Stimulated activated CD8-positive, alpha-beta memory T cell treated with anti-CD3 and anti-CD28 coated beads, Interleukin-2, amount 100 ng/mL, for 48 hours (primary cell): ENCODE measurements around the gene TMEM132A.

Experiments
- DNase-seq, 2 donors: peaks; one replicate each; pipeline ENCODE4 v3.0.0-alpha.2; 2020; ENCODE audit warnings: low read depth in 2 of 2

The TMEM132A gene

GRCh38 chr11:60921259-60921658, 3.0 kb upstream of the TMEM132A start:
- DNase-seq: no peak

- no peak for DNase-seq
Observed at GRCh38 chr11:60921777-60922335, 2.4 kb upstream of the TMEM132A start.

- DNase-seq: no peak
Observed at GRCh38 chr11:60922906-60923305, 1.4 kb upstream of the TMEM132A start.

DNA sequence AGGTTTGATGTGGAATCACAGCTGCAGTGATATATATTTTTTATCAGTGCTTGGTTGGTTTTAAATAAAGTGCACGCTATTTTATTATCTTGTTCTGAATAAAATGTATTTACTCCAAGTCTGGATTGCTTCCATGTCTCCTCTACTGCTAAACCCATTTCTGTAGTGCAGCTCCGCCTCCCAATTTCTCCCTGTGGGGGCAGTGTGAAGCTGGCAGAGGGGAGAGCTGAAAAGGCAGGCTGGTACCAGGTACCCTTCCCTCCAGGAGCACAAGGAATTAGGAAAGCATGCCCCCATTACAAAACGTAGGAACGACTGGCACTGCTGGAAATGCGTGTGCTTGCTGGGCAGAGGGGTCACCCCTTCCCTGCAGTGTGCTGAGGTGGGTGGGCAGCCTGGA, 934 bp upstream of the TMEM132A start:
- DNase-seq: no peak

DNA sequence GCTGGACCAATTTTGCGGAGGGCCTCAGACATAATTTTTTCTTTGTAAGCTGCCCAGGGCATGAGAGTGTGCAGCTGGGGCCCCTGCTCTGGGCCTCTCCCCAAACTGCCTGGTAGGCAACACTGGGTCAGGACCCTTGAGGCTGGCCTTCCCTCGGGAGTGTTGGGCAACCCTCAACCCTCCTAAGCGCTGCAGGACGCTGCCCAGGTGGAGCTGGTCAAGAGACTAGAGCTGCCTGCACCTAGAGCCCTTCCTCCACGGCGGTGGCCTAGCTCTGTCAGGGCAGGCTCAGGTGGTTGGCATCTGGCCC, 505 bp upstream of the TMEM132A start:
- no peak for DNase-seq

DNA sequence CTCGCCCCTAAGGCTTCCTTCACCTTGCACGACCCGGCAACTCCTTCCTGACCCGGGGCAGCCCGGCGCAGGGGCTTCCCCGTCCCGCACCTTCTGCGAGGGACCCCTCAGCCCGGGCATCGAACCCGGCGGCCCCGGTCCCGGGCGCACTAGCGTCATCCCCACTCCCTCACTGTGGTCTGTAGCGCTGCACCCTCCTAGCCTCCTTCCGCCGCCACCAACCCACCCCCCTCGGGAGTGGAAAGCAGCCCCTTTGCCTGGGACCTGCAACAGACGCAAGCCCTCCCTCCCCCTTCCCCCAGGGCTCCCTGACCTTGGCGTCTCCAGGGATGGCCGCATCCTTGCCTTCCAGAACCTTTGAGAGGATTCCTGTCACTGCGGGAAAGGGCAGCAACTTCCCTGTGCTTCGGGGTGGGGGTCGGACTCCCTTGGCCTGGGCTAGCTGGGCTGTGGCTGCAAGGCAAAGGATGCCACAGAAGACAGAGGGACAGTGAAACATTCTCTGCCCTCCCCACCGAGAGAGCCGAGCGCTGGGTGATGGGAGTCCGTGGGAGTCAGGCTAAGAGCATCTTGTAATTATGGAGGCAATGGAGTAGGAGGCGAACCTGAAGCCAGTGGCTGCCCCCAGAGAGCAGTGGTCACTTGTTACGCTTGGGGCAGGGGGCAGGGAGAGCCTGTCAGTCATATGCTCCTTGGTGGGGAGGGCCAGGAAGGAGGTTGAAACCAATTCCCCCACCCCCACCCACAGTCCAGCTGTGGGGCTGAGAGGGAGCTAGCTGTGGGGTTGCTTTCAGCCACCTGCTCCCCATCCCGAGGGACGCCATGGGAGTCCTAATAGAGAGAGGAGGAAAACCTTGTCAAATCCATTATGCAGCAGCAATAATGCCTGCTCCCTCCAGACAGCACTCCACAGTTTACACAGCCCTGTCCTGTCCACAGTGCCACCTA, 920 bp downstream of the TMEM132A start:
- no peak for DNase-seq

DNA sequence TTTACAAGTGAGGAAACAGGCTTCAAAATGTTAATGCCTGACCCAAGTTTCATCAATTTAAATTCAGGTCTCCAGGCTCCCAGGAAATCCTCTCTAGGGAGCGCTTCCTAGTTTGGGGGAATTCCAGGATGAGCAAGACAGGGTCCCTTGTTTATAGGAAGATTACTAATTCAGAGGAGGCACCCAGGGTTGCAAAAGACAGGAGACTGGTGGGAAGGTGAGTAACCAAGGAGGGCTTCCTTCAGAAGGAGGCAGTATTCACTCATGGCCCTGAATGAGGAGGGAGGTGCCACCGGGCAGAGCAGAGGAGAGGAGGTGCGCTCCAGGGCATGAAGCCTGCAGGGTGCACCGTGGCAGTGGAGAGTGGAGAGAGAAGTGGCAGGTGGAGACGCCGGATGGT, 1.6 kb downstream of the TMEM132A start:
- DNase-seq: no peak

- DNase-seq: no peak
Observed at GRCh38 chr11:60926500-60926899, 2.2 kb downstream of the TMEM132A start.

- no peak for DNase-seq
Observed at GRCh38 chr11:60927061-60927592, 2.9 kb downstream of the TMEM132A start.

DNA sequence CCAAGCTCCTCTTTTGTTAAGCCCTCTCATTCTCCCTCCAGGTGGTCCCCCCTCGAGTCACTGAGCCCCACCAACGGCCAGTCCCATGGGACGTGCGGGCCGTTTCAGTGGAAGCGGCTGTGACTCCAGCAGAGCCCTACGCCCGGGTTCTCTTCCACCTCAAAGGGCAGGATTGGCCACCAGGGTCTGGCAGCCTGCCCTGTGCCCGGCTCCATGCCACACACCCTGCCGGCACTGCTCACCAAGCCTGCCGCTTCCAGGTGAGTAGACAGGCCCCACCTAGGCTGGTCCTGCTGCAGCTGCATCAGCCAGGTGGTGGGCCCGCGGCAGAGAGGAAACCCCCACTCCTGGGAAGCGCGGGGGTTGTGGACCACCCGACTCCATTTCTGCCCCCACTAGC, 3.3 kb downstream of the TMEM132A start:
- no peak for DNase-seq

- no peak for DNase-seq
Observed at GRCh38 chr11:60928563-60929001, 4.3 kb downstream of the TMEM132A start.

GRCh38 chr11:60929764-60930163, 5.5 kb downstream of the TMEM132A start:
- no peak for DNase-seq

- DNase-seq: no peak
Observed at GRCh38 chr11:60930394-60930793, 6.1 kb downstream of the TMEM132A start.

- no peak for DNase-seq
Observed at GRCh38 chr11:60931917-60932316, 7.7 kb downstream of the TMEM132A start.

GRCh38 chr11:60932605-60933356, 8.5 kb downstream of the TMEM132A start:
- no peak for DNase-seq

DNA sequence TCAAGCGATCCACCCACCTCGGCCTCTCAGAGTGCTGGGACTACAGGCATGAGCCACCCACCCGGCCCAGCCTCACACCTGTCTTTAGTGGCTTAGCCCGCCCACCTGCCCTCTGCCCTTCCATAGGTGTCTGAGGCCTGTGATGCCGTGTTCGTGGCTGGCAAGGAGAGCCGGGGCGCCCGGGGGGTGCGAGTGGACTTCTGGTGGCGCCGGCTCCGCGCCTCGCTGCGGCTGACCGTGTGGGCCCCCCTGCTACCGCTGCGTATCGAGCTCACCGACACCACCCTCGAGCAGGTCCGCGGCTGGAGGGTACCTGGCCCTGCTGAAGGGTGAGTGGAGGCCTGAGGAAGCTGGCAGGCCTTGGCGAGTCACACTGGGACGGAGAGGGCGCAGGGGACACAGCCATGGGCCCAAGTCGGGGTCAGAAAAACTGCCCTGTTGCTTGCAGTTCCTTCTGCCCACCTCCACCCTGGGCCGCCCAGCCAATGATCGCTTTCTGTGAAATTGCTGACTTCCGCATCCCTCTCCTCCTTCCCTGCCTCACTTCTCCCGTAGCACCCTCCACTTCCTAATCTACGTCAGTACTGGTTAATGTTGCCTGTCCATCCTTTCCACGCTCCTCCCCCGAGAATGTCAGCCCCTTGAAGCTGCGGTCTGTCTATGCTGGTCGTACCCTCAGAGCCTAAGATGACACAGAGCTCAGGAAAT, 9.3 kb downstream of the TMEM132A start:
- DNase-seq: no peak

DNA sequence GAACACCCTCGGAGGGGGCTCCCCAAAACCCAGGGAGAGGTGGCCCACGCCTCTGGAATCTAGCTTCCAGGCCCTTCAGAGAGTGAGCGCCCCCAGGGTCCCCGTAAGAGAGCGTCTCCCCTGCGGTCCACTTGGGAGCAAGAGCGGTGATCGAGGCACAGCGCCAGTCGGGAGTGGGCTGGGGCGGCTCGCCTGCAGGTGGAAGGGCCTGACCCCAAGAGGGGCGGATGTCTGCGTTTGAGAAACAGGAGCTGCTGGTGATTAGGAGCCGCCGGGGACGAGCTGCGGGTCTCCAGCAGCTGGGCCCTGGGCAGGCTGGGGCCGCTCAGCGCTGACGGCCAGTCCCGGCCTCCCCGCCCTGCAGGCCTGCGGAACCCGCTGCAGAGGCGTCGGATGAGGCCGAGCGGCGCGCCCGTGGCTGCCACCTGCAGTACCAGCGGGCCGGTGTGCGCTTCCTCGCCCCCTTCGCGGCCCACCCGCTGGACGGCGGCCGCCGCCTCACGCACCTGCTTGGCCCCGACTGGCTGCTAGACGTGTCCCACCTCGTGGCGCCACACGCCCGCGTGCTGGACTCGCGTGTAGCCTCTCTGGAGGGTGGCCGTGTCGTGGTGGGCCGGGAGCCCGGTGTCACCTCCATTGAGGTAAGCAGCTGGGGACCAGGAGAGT, 10.0 kb downstream of the TMEM132A start:
- no peak for DNase-seq

- no peak for DNase-seq
Observed at GRCh38 chr11:60934790-60935605, 10.7 kb downstream of the TMEM132A start.

GRCh38 chr11:60935676-60936442, 11.6 kb downstream of the TMEM132A start:
- DNase-seq: no peak
